Ovary (tissue), 9 donors: ENCODE measurements around the gene CTPS1. TPM values are rescaled to one million over a fixed set of nuclear protein-coding genes. Genes with fewer than 3 reads are reported as not detected.

ENCODE experiments used
- DNase-seq, 5 donors: peaks; one replicate each; pipeline ENCODE4 v3.0.0-alpha.2; 2019 to 2020
- H3K27ac ChIP-seq, 2 donors: fragments of 200-600 bp; one replicate each; pipeline versions ENCODE4 v1.5.1 to v1.8.0; 2019 to 2022
- H3K27me3 ChIP-seq: fragments of 200-600 bp; one replicate; pipeline ENCODE4 v1.8.0; 2022
- H3K36me3 ChIP-seq: fragments of 200-600 bp; sonication (generic); one replicate; pipeline ENCODE4 v1.5.1; 2019
- H3K4me1 ChIP-seq: one replicate; pipeline ENCODE4 v1.8.1; 2013; ENCODE audit warnings: mild to moderate bottlenecking, moderate library complexity; ENCODE audit not compliant: insufficient read depth
- H3K4me3 ChIP-seq: fragments of 200-600 bp; sonication (generic); one replicate; pipeline ENCODE4 v1.5.1; 2017
- H3K9me3 ChIP-seq, 2 donors: fragments of 200-600 bp in 1 of 2; sonication (generic) in 1 of 2; one replicate each; pipeline versions ENCODE4 v1.5.1 to v1.8.1; 2013 to 2019; ENCODE audit warnings: mild to moderate bottlenecking in 1 of 2, moderate library complexity in 1 of 2
- CTCF ChIP-seq, 3 donors: fragments of 450-650 bp in 2 of 3; fragments of 200-600 bp in 1 of 3; IDR thresholded peaks; one replicate each; pipeline versions ENCODE4 v1.5.1 to v1.8.0; 2016 to 2022; ENCODE audit warnings: antibody characterized with exemption in 3 of 3, mild to moderate bottlenecking in 1 of 3
- EP300 ChIP-seq: sonication (generic); formaldehyde crosslinking; IDR thresholded peaks from one replicate; pipeline ENCODE4 v1.6.1; 2017; ENCODE audit warnings: antibody characterized with exemption
- POLR2A ChIP-seq: fragments of 450-650 bp; IDR thresholded peaks from one replicate; pipeline ENCODE4 v1.6.1; 2017; ENCODE audit warnings: antibody characterized with exemption, mild to moderate bottlenecking, moderate library complexity
- WGBS, 3 donors: extraction: QIAGEN DNeasy Blood & Tissue Kit in 1 of 3; methylation state at CpG; one replicate each; pipeline versions ENCODE4 v1.1.5 to v1.1.7; 2013 to 2017; 5-methylcytosine and 5-hydroxymethylcytosine counted together
- intact Hi-C, 4 donors: fragments of 100-400 bp; cut with DNase I; formaldehyde crosslinking; loops; one replicate each; pipeline versions ENCODE4 v1.11.0 to v1.15.1; 2022 to 2023
- polyA plus RNA-seq, 2 donors: library from polyadenylated mRNA; stranded (reverse); fragments of 200-250 nt in 1 of 2; fragments of 350-450 nt in 1 of 2; fragmentation: Illumina TruSeq in 1 of 2; extraction: RNeasy Lipid Tissue Mini Kit (QIAGEN cat#74804) in 1 of 2; gene quantifications; one replicate each; pipeline ENCODE4 v1.2.3, GENCODE V29; 2013 to 2014
- total RNA-seq, 7 donors: library from RNA; depleted of rRNA in 2 of 7; stranded (reverse); fragments of >200 nt in 2 of 7; fragmentation: NEBNext Ultra II Directional in 3 of 7; extraction: Animal tissue kit (Norgen Biotek cat#: 25700) in 3 of 7; gene quantifications; one replicate each; pipeline versions ENCODE4 v1.1.0 to v1.2.4, GENCODE V29; 2016 to 2023
- donor health status: DM: no; HTN: no; CAD: no; lungs with moderate emphysema.
- donor health status: DM: no; HTN: no; CAD: no.
- donor health status: Bipolar disorder and iron deficiency.
- donor health status: DM: yes; HTN: yes; CAD: no.
- donor health status: DM: no; HTN: no; CAD: no.
- donor health status: DM: yes; HTN: yes; CAD: no.

CTPS1 gene
- total and polyA plus RNA-seq, 9 donors: 5.9 to 34.3 (median 22.6) TPM

- Histone ChIP-seq H3K4me3 (no peak overlapping the region), H3K27me3 (no peaks in the 10 kb centered on the region), H3K9me3 (no peaks in the 10 kb centered on the region), H3K4me1 (peaks cover 7% of the 10 kb centered on the region), H3K36me3 (no peaks in the 10 kb centered on the region), H3K27ac (no peak overlapping the region)
- intact Hi-C loops: no loop called here
- DNase-seq: no peak
- TF ChIP-seq POLR2A: no peak
- no peak for TF ChIP-seq EP300
- no peak for TF ChIP-seq CTCF (IDR thresholded peaks at IDR 0.05)
- 98 to 100% (median 98%) methylated on average over 5 of the region's 5 CpGs for WGBS, 3 donors
Observed at GRCh38 chr1:40989066-40989465, 9.6 kb downstream of the CTPS1 start.

- Histone ChIP-seq H3K4me1 (no peaks in the 10 kb centered on the region), H3K27ac (no peak overlapping the region), H3K9me3 (no peaks in the 10 kb centered on the region), H3K4me3 (no peak overlapping the region), H3K36me3 (no peaks in the 10 kb centered on the region), H3K27me3 (no peaks in the 10 kb centered on the region)
- no peak for TF ChIP-seq CTCF (IDR thresholded peaks at IDR 0.05)
- TF ChIP-seq EP300: no peak
- WGBS, 3 donors: 91% methylated on average over 8 of the region's 8 CpGs
- DNase-seq: no peak
- intact Hi-C loops: no loop called here
Observed at GRCh38 chr1:40997096-40997495, 17.6 kb downstream of the CTPS1 start.

- 92 to 96% (median 95%) methylated on average over 4 of the region's 4 CpGs for WGBS, 3 donors
- Histone ChIP-seq H3K9me3 (no peaks in the 10 kb centered on the region), H3K27ac (no peak overlapping the region), H3K4me1 (peaks cover 3% of the 10 kb centered on the region), H3K36me3 (no peaks in the 10 kb centered on the region), H3K4me3 (no peak overlapping the region), H3K27me3 (no peaks in the 10 kb centered on the region)
- intact Hi-C loops: no loop called here
- TF ChIP-seq POLR2A (no peak), EP300 (no peak), CTCF (IDR thresholded peaks at IDR 0.05) (no peak)
- DNase-seq: no peak
Observed at GRCh38 chr1:40998668-40999067, 19.2 kb downstream of the CTPS1 start.

- Histone ChIP-seq H3K4me1 (peaks cover 4% of the 10 kb centered on the region), H3K4me3 (no peak overlapping the region), H3K27ac (peak overlapping the region in 1 of 2 donors; percentile 16), H3K36me3 (no peaks in the 10 kb centered on the region), H3K9me3 (no peaks in the 10 kb centered on the region), H3K27me3 (no peaks in the 10 kb centered on the region)
- 74 to 80% (median 75%) methylated on average over 9 of the region's 9 CpGs for WGBS, 3 donors
- TF ChIP-seq CTCF (IDR thresholded peaks at IDR 0.05) (no peak), POLR2A (no peak), EP300 (no peak)
- intact Hi-C loops: loop anchor here in 1 of 4 donors (5.0 kb wide), 1 partner anchor 151 kb away; no protein-coding TSS in a partner anchor
- DNase-seq: no peak
Observed at GRCh38 chr1:41003127-41003639, 23.7 kb downstream of the CTPS1 start.
